ENCODE measurements around the gene SLC25A21.
"Not testable (repeated sequence)": the region's sequence is repeated elsewhere in the genome, so short reads cannot be mapped to it uniquely, and the experiment has no call there.

The SLC25A21 gene

GRCh38 chr14:36931791-36932190 is 240.6 kb downstream of the SLC25A21 start:
- Mint-ChIP-seq H3K4me3 (no peak overlapping the region), H3K27me3 (no peaks in the 10 kb centered on the region), H3K9me3 (peaks cover 8% of the 10 kb centered on the region), H3K36me3 (ENCODE audit: low read depth) (no peaks in the 10 kb centered on the region), H3K4me1 (ENCODE audit: low read depth) (no peaks in the 10 kb centered on the region), H3K27ac (no peak overlapping the region)

- Mint-ChIP-seq H3K4me1 (ENCODE audit: low read depth) (no peaks in the 10 kb centered on the region), H3K27ac (no peak overlapping the region), H3K9me3 (peaks cover 12% of the 10 kb centered on the region), H3K27me3 (no peaks in the 10 kb centered on the region), H3K4me3 (no peak overlapping the region), H3K36me3 (ENCODE audit: low read depth) (no peaks in the 10 kb centered on the region)
These were observed 244.0 kb downstream of the SLC25A21 start for GRCh38 chr14:36928432-36928831.

- H3K4me1 Mint-ChIP-seq (ENCODE audit: low read depth), result no peaks in the 10 kb centered on the region
- H3K36me3 Mint-ChIP-seq (ENCODE audit: low read depth), result no peaks in the 10 kb centered on the region
- no peak overlapping the region for H3K4me3 Mint-ChIP-seq
- H3K9me3 Mint-ChIP-seq, result peaks cover 4% of the 10 kb centered on the region
- H3K27ac Mint-ChIP-seq, result no peak overlapping the region
- H3K27me3 Mint-ChIP-seq, result no peaks in the 10 kb centered on the region
These were observed 247.3 kb downstream of the SLC25A21 start for GRCh38 chr14:36925094-36925493.

GRCh38 chr14:36916668-36917067 is 255.7 kb downstream of the SLC25A21 start:
- Mint-ChIP-seq H3K4me3 (no peak overlapping the region), H3K36me3 (ENCODE audit: low read depth) (no peaks in the 10 kb centered on the region), H3K27ac (no peak overlapping the region), H3K9me3 (no peaks in the 10 kb centered on the region), H3K27me3 (no peaks in the 10 kb centered on the region), H3K4me1 (ENCODE audit: low read depth) (no peaks in the 10 kb centered on the region)

- Mint-ChIP-seq H3K4me1 (ENCODE audit: low read depth) (no peaks in the 10 kb centered on the region), H3K27me3 (no peaks in the 10 kb centered on the region), H3K4me3 (no peak overlapping the region), H3K27ac (no peak overlapping the region), H3K36me3 (ENCODE audit: low read depth) (no peaks in the 10 kb centered on the region), H3K9me3 (no peaks in the 10 kb centered on the region)
These were observed 257.3 kb downstream of the SLC25A21 start for GRCh38 chr14:36915081-36915480.

GRCh38 chr14:36910578-36910977 is 261.8 kb downstream of the SLC25A21 start:
- peaks cover 5% of the 10 kb centered on the region for H3K9me3 Mint-ChIP-seq
- H3K27me3 Mint-ChIP-seq, result no peaks in the 10 kb centered on the region
- H3K36me3 Mint-ChIP-seq (ENCODE audit: low read depth), result no peaks in the 10 kb centered on the region
- H3K4me3 Mint-ChIP-seq, result no peak overlapping the region
- H3K27ac Mint-ChIP-seq, result no peak overlapping the region
- no peaks in the 10 kb centered on the region for H3K4me1 Mint-ChIP-seq (ENCODE audit: low read depth)

- H3K9me3 Mint-ChIP-seq, result peaks cover 5% of the 10 kb centered on the region
- no peak overlapping the region for H3K4me3 Mint-ChIP-seq
- no peak overlapping the region for H3K27ac Mint-ChIP-seq
- no peaks in the 10 kb centered on the region for H3K27me3 Mint-ChIP-seq
- H3K36me3 Mint-ChIP-seq (ENCODE audit: low read depth), result no peaks in the 10 kb centered on the region
- no peaks in the 10 kb centered on the region for H3K4me1 Mint-ChIP-seq (ENCODE audit: low read depth)
These were observed 267.0 kb downstream of the SLC25A21 start for GRCh38 chr14:36905272-36905888.

GRCh38 chr14:36901861-36902260 is 270.5 kb downstream of the SLC25A21 start:
- H3K27ac Mint-ChIP-seq, result no peak overlapping the region
- H3K36me3 Mint-ChIP-seq (ENCODE audit: low read depth), result no peaks in the 10 kb centered on the region
- no peaks in the 10 kb centered on the region for H3K4me1 Mint-ChIP-seq (ENCODE audit: low read depth)
- H3K9me3 Mint-ChIP-seq, result no peaks in the 10 kb centered on the region
- H3K27me3 Mint-ChIP-seq, result no peaks in the 10 kb centered on the region
- no peak overlapping the region for H3K4me3 Mint-ChIP-seq

GRCh38 chr14:36900846-36901245 is 271.6 kb downstream of the SLC25A21 start:
- no peak overlapping the region for H3K4me3 Mint-ChIP-seq
- H3K27ac Mint-ChIP-seq, result no peak overlapping the region

GRCh38 chr14:36896300-36896699 is 276.1 kb downstream of the SLC25A21 start:
- not testable (repeated sequence) for H3K9me3 Mint-ChIP-seq; H3K27me3 Mint-ChIP-seq; H3K4me1 Mint-ChIP-seq (ENCODE audit: low read depth); H3K36me3 Mint-ChIP-seq (ENCODE audit: low read depth); H3K4me3 Mint-ChIP-seq; H3K27ac Mint-ChIP-seq

More at GRCh38 chr14:36900846-36901245, 271.6 kb downstream of the SLC25A21 start:
- Mint-ChIP-seq H3K27me3 (no peaks in the 10 kb centered on the region), H3K9me3 (no peaks in the 10 kb centered on the region), H3K36me3 (ENCODE audit: low read depth) (no peaks in the 10 kb centered on the region), H3K4me1 (ENCODE audit: low read depth) (no peaks in the 10 kb centered on the region)

- Mint-ChIP-seq H3K27me3 (no peaks in the 10 kb centered on the region), H3K36me3 (ENCODE audit: low read depth) (no peaks in the 10 kb centered on the region), H3K9me3 (peaks cover 17% of the 10 kb centered on the region), H3K27ac (no peak overlapping the region), H3K4me3 (no peak overlapping the region), H3K4me1 (ENCODE audit: low read depth) (no peaks in the 10 kb centered on the region)
These were observed 288.4 kb downstream of the SLC25A21 start for GRCh38 chr14:36884049-36884448.

- Mint-ChIP-seq H3K36me3 (ENCODE audit: low read depth) (no peaks in the 10 kb centered on the region), H3K4me3 (no peak overlapping the region), H3K4me1 (ENCODE audit: low read depth) (no peaks in the 10 kb centered on the region), H3K27me3 (no peaks in the 10 kb centered on the region), H3K9me3 (peaks cover 20% of the 10 kb centered on the region), H3K27ac (no peak overlapping the region)
These were observed 292.1 kb downstream of the SLC25A21 start for GRCh38 chr14:36880276-36880675.

GRCh38 chr14:36879558-36879957 is 292.8 kb downstream of the SLC25A21 start:
- Mint-ChIP-seq H3K9me3 (peaks cover 20% of the 10 kb centered on the region), H3K4me1 (ENCODE audit: low read depth) (no peaks in the 10 kb centered on the region), H3K4me3 (no peak overlapping the region), H3K27ac (no peak overlapping the region), H3K27me3 (no peaks in the 10 kb centered on the region), H3K36me3 (ENCODE audit: low read depth) (no peaks in the 10 kb centered on the region)

GRCh38 chr14:36874396-36875138 is 297.8 kb downstream of the SLC25A21 start:
- H3K4me1 Mint-ChIP-seq (ENCODE audit: low read depth), result no peaks in the 10 kb centered on the region
- peaks cover 3% of the 10 kb centered on the region for H3K9me3 Mint-ChIP-seq
- no peak overlapping the region for H3K4me3 Mint-ChIP-seq
- no peaks in the 10 kb centered on the region for H3K27me3 Mint-ChIP-seq
- H3K27ac Mint-ChIP-seq, result no peak overlapping the region
- no peaks in the 10 kb centered on the region for H3K36me3 Mint-ChIP-seq (ENCODE audit: low read depth)

- Mint-ChIP-seq H3K4me3 (no peak overlapping the region), H3K36me3 (ENCODE audit: low read depth) (no peaks in the 10 kb centered on the region), H3K27ac (no peak overlapping the region), H3K4me1 (ENCODE audit: low read depth) (no peaks in the 10 kb centered on the region), H3K27me3 (no peaks in the 10 kb centered on the region), H3K9me3 (no peaks in the 10 kb centered on the region)
These were observed 301.6 kb downstream of the SLC25A21 start for GRCh38 chr14:36870776-36871175.

GRCh38 chr14:36869125-36869524 is 303.3 kb downstream of the SLC25A21 start:
- Mint-ChIP-seq H3K9me3 (no peaks in the 10 kb centered on the region), H3K36me3 (ENCODE audit: low read depth) (no peaks in the 10 kb centered on the region), H3K27ac (no peak overlapping the region), H3K4me3 (no peak overlapping the region), H3K27me3 (no peaks in the 10 kb centered on the region), H3K4me1 (ENCODE audit: low read depth) (no peaks in the 10 kb centered on the region)

Data from stimulated activated naive CD8-positive, alpha-beta T cell treated with anti-CD3 and anti-CD28 coated beads, Interleukin-15, Interleukin-2, amounts not matched to agents 100 ng/mL and 50 ng/mL, for 24 hours (primary cell).